ENCODE data around the gene ZMYND8.
"Not testable (repeated sequence)": the region's sequence is repeated elsewhere in the genome, so short reads cannot be mapped to it uniquely, and the experiment has no call there.

ZMYND8 gene

GRCh38 chr20:47204008-47204849 lies 152.3 kb downstream of the ZMYND8 start:
- peak; percentile 45 for DNase-seq (ENCODE audit: low read depth)

GRCh38 chr20:47202733-47203667 lies 153.5 kb downstream of the ZMYND8 start:
- no peak for DNase-seq (ENCODE audit: low read depth)

- no peak for DNase-seq (ENCODE audit: low read depth)
Measured at GRCh38 chr20:47201074-47201730, 155.3 kb downstream of the ZMYND8 start.

- DNase-seq (ENCODE audit: low read depth) = no peak
Measured at GRCh38 chr20:47198996-47199552, 157.4 kb downstream of the ZMYND8 start.

GRCh38 chr20:47198254-47198671 lies 158.2 kb downstream of the ZMYND8 start:
- peak; percentile 29 for DNase-seq (ENCODE audit: low read depth)

DNA sequence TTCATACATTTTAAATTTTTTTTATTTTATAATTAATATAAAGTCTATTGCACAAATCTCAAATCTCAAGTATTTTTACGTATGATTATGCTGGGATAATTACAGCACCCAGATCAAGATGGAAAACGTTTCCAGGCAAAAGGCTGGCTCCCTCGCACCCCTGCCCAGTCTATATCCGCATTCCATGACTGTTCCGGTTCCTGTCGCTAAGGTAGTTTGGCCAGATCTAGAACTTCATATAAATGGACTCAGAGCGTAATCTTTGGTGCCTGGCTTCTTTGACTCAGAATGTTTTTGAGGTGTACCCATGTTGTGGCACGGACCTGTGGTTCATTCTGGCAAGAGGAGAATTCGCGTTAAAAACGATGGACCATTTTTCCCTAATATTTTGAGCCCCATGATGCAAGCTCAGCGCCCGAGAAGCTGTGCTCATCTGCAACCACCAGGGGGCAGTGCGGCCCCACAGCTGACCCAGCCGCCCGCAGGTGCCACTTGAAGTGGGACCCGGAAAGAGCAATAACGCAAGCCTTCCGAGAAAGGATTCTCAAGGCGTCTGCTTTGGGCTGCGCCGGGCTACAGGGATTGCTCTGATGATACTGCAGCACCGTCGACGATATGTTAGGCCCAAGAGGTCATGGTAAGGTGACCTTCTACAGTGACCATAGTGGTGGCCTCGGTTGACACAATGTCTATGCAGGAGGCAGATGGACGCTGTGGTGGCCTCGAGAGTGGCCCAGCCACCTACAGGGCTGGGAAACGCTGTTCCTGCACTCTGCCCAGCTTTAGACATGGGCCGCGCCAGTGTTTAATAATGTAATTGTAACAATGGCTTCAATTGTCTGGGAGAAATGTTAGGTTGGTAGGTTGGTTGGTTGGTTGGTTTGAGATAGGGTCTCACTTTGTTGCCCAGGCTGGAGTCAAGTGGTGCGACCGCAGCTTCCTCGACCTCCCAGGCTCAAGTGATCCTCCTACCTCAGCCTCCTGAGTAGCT lies 160.1 kb downstream of the ZMYND8 start:
- peak; percentile 44 for DNase-seq (ENCODE audit: low read depth)

DNA sequence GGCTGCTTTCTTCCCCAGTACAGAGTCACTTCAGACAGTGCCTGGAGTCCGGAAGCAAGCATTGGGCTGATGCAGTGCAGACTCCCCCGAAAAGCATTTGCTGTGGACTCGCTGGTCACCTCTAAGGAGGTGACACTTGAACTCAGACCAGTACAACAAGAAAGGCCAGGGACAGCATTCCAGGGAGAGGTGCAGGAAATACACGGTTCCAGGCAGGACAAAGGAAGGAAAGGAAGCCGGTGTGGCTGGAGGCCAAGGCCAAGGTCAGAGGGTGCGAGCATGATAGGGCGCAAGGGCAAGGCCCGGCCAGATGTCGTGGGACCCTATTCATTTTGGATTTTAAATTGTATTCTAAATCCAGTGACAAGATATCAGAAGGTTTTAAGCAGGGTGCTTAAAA lies 160.9 kb downstream of the ZMYND8 start:
- DNase-seq (ENCODE audit: low read depth) = no peak

DNA sequence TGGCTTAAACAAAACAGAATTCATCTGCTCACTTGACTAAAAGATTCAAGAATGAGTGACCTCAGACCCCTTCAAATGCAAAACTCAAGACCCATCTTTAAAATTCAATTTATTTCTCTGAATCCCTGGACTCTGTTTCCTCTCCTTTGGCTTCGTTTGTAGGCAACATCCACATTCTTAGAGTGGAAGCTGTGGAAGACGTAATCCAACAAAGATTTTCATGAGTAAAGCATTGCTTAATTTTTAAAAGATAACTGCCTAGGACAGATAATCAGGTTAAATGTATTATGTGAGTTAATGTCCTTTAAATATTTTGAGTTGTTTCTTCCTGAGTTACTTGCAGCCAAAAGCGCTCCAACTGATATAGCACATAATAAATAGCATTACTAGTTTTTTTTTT lies 164.5 kb downstream of the ZMYND8 start:
- peak; percentile 30 for DNase-seq (ENCODE audit: low read depth)

DNA sequence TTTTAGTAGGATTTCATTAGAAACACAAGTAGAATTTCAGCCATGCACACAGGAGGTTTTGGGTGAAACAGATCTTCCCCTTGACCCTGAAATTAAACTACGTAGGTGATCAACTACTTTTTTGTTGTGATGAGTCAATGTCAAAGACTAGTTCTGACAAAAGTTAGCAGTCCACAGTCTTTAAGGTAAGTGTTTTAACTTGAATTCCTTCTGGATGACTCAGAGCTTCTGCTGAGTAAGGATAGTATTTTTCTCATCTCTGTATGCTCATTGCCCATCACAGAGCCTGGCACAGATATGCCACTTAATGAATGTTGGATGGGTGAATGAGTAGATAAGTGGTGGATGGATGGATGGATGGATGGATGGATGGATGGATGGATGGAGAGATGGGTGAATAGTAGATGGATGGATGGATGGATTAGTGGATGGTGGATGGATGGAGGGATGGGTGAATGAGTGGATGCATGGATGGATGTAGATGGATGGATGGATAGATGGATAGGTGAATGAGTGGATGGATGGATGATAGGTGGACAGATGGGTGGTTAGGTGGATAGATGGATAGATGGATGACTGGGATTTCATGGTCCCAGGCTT lies 165.3 kb downstream of the ZMYND8 start:
- peak; percentile 31 for DNase-seq (ENCODE audit: low read depth)

- peak; percentile 49 for DNase-seq (ENCODE audit: low read depth)
Measured at GRCh38 chr20:47189060-47189459, 167.4 kb downstream of the ZMYND8 start.

DNA sequence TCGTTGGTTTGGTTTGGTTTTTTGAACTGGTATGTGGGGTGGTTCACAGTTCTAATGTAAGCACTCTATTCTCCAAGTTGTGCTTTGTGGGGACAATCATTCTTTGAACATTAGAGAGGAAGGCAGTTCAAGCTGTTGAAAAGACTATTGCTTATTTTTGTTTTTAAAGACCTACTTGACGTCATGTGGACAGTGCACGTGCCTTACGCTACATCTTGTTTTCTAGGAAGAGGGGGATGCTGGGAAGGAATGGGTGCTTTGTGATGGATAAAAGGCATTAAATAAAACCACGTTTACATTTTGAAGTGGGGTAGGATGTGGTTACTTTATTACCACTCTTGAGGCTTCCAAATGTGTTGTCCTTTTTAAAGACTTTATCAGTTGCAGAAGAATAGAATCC lies 168.0 kb downstream of the ZMYND8 start:
- DNase-seq (ENCODE audit: low read depth) = no peak

- DNase-seq (ENCODE audit: low read depth) = no peak
Measured at GRCh38 chr20:47187450-47188195, 168.9 kb downstream of the ZMYND8 start.

DNA sequence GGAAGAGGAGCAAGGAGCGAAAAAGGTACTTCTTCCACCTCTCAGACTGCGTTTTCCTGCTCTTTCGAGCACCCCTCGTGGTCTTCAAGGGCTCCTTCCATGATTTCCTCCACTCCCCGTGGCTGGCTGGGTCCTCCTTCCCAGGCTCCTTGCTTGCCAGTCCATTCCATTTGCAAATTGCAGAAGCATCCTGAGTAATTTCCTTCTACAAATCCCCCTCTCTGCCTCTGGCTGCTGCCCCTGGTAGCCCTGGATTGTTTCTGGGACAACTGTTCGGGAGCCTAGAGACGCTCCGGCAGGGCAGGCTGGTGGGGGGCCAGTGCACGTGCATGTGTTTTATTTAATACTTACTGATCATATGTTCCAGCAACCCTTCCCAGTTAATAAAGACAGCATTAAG lies 173.1 kb downstream of the ZMYND8 start:
- no peak for DNase-seq (ENCODE audit: low read depth)

GRCh38 chr20:47181056-47181862 lies 175.2 kb downstream of the ZMYND8 start:
- DNase-seq (ENCODE audit: low read depth) = peak; percentile 90

DNA sequence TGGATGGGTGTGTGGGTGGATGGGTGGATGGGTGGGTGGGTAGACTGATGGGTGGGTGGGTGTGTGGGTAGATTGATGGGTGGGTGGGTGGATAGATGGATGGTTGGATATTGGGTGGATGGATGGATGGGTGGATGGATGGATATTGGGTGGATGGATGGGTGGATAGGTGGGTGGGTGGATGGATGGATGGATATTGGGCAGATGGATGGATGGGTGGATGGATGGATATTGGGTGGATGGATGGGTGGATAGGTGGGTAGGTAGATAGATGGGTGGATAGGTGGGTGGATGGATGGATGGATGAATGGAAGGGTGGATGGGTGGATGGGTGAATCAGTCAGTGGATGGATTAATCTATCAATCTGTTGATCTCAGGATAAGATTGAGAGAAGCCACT lies 177.2 kb downstream of the ZMYND8 start:
- no peak for DNase-seq (ENCODE audit: low read depth)

DNA sequence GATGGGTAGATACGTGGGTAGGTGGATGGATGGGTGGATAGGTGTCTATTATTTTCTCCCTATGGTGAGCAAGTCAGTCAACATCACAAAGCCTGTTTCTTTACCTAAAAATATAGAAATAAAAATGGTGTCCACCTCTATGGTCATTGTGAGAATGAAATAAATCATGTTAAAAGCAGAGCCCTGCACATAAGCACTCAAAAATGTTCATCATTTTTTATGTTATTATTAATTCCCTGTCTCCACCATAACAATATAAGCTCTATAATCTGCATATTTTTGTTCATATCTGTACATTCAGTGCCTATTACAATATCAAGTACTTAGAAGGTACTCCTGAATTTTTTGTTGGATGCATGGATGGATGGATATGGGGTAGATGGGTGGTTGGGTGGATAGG lies 177.6 kb downstream of the ZMYND8 start:
- DNase-seq (ENCODE audit: low read depth) = no peak

DNA sequence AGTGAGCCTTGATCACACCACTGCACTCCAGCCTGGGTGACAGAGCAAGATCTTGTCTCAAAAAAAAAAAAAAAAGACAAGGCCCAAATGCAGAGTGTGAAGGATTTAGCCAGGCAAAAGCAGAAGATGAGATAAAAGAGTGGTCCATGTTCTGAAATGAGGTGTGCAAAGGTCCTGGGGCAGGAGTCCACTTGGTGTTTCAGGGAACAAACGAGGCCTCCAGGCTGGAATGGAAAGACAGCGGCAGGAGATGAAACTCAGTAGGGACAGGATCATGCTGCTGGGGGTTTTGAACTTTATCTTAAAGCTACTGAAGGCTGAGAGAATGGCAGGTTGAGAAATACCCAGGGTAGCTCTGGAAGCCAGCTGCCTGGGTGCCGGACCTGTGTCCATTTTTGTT lies 178.2 kb downstream of the ZMYND8 start:
- DNase-seq (ENCODE audit: low read depth) = no peak

GRCh38 chr20:47176217-47176616 lies 180.3 kb downstream of the ZMYND8 start:
- DNase-seq (ENCODE audit: low read depth) = not testable (repeated sequence)

DNA sequence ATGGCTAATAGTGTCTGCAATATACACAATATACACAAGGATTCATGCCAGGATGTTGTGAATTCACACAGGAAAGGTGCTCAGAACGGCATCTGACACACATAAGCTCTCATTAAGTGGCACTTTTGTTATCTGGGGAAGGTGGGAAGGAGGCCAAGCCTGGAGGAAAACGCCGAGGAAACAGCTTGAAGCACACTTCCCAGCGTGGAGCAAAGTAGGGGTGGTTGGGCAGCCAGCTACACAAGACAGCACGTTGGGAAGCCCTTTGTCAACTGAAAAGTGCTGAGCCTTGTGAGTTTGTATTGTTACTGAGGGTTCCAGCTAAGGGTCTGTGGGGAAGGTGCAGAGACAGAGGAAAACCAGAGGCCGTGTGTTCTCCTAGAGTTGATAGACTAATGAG lies 181.0 kb downstream of the ZMYND8 start:
- no peak for DNase-seq (ENCODE audit: low read depth)

Measured in amniotic epithelial cell (primary cell).